Measurements from ENCODE around the gene ROR1. TPM values are rescaled to one million over a fixed set of nuclear protein-coding genes. Genes with fewer than 3 reads are reported as not detected.
A peak's percentile ranks its signal among the peaks of the same experiment; 100 is the strongest.

The ROR1 gene
- total RNA-seq, 3 donors from 2014 or later = 3.1 to 19.8 (median 3.4) TPM

DNA sequence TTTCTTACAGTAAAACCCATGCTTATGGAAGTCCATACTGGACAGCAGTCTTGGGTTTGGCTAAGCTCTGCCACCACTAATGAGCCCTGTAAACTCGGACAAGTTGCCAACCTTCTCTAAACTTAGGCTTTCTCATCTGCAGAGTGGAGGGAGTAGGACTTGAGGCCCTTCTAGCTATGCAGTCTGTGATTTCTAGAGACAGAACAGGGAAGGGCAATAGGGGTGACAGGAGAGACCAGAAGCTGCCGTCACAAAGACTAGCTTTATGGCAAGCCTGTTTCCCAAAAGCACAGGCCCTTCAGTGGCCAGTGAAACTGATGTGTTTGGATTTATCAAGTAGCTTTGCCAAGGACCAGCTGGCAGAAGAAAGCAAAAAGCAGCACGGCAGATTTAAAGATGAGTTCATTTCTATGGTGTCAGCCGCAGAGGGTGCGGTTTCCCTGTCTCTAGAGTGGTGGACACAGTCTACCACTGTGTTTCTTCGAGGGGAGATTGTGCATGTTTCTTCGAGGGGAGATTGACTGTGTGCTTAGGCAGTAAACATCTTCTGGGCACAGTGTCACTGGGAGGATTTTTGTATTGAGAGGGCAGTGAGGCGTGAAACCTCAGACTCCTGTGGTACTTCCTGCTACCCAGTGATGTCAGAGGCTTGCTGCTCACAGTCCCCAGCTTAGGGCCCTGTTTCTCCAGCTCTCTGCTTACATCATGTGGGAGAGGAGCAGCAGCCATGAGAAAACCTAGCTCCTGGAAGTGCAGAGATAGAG, 119.0 kb downstream of the ROR1 start:
- no peaks in the 10 kb centered on the region for H3K9me3 ChIP-seq
- H3K4me1 ChIP-seq (ENCODE audit: low read depth) = no peaks in the 10 kb centered on the region
- TF ChIP-seq, protein P1, sequence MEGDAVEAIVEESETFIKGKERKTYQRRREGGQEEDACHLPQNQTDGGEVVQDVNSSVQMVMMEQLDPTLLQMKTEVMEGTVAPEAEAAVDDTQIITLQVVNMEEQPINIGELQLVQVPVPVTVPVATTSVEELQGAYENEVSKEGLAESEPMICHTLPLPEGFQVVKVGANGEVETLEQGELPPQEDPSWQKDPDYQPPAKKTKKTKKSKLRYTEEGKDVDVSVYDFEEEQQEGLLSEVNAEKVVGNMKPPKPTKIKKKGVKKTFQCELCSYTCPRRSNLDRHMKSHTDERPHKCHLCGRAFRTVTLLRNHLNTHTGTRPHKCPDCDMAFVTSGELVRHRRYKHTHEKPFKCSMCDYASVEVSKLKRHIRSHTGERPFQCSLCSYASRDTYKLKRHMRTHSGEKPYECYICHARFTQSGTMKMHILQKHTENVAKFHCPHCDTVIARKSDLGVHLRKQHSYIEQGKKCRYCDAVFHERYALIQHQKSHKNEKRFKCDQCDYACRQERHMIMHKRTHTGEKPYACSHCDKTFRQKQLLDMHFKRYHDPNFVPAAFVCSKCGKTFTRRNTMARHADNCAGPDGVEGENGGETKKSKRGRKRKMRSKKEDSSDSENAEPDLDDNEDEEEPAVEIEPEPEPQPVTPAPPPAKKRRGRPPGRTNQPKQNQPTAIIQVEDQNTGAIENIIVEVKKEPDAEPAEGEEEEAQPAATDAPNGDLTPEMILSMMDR (IDR thresholded peaks at IDR 0.05) = no peak
- peak; percentile 78 for ATAC-seq
- intact Hi-C loops (cut with DNase I, micrococcal nuclease) = no loop called here
- no peaks in the 10 kb centered on the region for H3K36me3 ChIP-seq (ENCODE audit: low read depth)
- H3K4me3 ChIP-seq = no peak overlapping the region
- no peak for DNase-seq

DNA sequence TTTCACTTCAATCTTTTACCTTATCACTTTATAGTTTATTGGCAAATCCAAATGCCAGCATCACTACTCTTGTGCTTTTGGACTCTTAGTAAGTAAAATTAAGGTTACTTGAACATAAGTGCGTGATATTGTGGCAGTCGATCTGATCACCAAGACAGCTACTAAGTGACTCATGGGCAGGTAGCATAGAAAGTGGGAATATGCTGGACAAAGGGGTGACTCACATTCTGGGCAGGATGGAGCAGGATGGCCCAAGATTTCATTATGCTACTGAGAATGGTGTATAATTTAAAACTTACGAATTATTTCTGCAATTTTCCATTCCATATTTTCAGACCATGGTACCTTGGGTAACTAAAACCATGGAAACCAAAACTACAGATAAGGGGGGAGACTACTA, 120.2 kb downstream of the ROR1 start:
- no peaks in the 10 kb centered on the region for H3K9me3 ChIP-seq
- no peaks in the 10 kb centered on the region for H3K4me1 ChIP-seq (ENCODE audit: low read depth)
- no peak for DNase-seq
- intact Hi-C loops (cut with DNase I, micrococcal nuclease) = no loop called here
- H3K36me3 ChIP-seq (ENCODE audit: low read depth) = no peaks in the 10 kb centered on the region
- no peak for ATAC-seq
- H3K4me3 ChIP-seq = no peak overlapping the region
- TF ChIP-seq, protein P1 (IDR thresholded peaks at IDR 0.05) = no peak

DNA sequence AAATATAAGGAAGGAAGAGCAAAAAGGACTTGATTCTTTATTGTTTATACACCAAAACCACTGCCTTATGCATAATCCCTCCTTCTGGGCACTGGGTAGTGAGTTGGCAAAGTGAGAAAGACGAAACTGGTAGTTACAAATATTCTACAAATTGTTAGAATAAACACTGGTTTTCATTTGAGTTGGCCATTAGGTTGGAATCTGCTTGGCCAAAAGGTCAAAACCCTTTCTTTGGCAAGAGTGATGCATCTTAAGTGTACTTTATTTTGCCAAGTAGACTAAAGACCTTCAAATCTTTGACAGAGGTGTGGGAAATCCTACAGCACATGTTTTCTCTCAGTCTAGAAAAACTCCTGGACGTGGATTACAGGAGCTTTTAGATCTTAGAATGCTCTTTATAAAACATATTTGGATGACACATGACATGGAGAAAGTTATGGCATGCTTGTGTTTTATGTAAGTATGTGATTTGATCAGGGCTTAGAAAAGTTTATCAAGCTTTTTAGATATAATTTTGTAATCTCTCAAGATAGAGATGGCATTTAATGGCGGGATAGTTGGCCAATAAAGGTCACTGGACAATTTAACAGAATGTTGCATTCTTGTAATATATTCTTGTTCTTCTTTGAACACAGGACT, 120.9 kb downstream of the ROR1 start:
- Histone ChIP-seq H3K4me1 (ENCODE audit: low read depth) (no peaks in the 10 kb centered on the region), H3K9me3 (no peaks in the 10 kb centered on the region), H3K36me3 (ENCODE audit: low read depth) (no peaks in the 10 kb centered on the region), H3K4me3 (no peak overlapping the region)
- DNase-seq (no peak), ATAC-seq (no peak)
- TF ChIP-seq, protein P1 (IDR thresholded peaks at IDR 0.05) = no peak
- intact Hi-C loops (cut with DNase I, micrococcal nuclease) = no loop called here

DNA sequence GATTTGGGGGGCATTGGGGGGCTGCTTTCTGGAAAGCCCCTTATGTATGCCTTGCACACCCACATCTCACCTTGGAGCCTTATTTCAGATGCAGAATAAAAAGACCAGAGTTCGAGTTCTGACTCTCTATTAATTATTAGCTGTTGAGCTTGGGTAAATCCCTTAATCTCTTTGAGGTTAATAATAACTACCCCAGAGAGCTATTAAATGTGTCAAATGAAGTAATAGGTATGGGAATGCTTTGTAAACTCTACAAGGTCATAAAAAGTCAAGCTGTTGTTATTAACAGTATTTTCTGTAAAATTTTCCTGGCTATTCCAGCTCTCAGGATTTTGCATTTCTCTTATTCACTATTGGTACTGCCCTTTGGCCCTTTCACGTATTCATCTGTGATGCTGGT, 122.9 kb downstream of the ROR1 start:
- TF ChIP-seq, protein P1 (IDR thresholded peaks at IDR 0.05) = no peak
- no peaks in the 10 kb centered on the region for H3K4me1 ChIP-seq (ENCODE audit: low read depth)
- DNase-seq (no peak), ATAC-seq (no peak)
- no peak overlapping the region for H3K4me3 ChIP-seq
- no peaks in the 10 kb centered on the region for H3K9me3 ChIP-seq
- H3K36me3 ChIP-seq (ENCODE audit: low read depth) = no peaks in the 10 kb centered on the region
- intact Hi-C loops (cut with DNase I, micrococcal nuclease) = no loop called here

DNA sequence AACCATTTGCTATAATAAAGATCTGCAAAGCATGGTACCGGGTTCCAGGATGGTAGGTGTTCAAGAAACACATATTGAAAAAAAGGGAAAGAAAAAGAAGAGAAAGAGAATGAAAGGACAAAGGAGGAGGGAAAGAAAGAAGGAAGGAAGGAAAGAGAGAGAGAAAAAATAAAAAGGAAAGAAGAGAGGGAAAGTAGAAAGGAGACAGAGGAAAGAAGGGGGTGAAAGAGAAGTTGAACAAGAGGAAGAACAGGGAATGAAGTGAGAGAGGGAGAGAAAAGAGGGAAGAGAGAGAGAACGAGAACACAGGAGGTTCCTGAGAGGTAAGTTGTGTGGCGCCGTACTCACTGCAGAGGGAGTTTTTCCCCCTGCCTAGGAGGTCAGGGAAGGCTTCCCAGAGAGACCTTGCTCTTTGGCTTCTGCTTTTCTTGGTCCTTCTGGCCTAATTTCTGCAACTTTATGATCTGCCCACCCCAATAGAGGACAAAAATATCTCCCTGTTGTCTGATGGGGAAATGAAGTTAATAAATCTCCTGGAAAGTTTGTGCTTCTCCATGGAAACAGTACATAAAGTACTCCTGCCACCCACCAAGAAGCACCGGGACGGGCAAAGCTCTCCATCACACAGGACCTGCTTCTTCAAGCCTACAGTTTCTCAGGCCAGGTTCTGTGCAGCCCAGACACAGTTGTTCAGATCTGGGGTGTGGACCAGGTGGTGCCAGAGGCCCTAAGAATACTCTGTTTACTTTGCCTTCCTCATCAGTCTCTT, 124.8 kb downstream of the ROR1 start:
- no peak for ATAC-seq

More for the DNA sequence above, 124.8 kb downstream of the ROR1 start:
- no peaks in the 10 kb centered on the region for H3K36me3 ChIP-seq (ENCODE audit: low read depth)
- H3K4me3 ChIP-seq = no peak overlapping the region
- DNase-seq = no peak
- H3K4me1 ChIP-seq (ENCODE audit: low read depth) = no peaks in the 10 kb centered on the region
- intact Hi-C loops (cut with DNase I, micrococcal nuclease) = no loop called here
- H3K9me3 ChIP-seq = no peaks in the 10 kb centered on the region
- TF ChIP-seq, protein P1 (IDR thresholded peaks at IDR 0.05) = no peak

All from mucosa of descending colon (tissue), 3 donors.